Measurements from ENCODE around the gene DPF1.

DNA sequence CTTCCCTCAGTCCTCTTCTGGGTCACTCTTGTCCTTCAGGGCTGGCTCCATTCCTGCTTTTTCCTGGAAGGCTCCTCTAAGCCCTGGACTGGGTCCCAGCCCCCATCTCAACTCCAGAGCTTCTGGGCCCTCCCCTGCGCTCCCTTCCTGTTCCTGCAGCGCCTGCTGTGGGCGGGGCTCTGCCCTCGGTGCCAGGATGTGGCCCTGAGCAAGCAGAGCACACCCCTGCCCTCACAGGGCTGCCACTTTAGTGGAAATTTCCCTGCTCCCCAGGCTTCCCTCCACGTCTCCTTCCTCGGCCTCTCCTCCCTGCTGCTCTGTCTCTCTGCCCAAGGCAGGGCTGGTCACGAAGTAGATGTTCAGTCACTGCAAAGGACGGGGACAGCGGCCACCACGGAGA lies 28.8 kb downstream of the DPF1 start:
- TF ChIP-seq, protein P1, sequence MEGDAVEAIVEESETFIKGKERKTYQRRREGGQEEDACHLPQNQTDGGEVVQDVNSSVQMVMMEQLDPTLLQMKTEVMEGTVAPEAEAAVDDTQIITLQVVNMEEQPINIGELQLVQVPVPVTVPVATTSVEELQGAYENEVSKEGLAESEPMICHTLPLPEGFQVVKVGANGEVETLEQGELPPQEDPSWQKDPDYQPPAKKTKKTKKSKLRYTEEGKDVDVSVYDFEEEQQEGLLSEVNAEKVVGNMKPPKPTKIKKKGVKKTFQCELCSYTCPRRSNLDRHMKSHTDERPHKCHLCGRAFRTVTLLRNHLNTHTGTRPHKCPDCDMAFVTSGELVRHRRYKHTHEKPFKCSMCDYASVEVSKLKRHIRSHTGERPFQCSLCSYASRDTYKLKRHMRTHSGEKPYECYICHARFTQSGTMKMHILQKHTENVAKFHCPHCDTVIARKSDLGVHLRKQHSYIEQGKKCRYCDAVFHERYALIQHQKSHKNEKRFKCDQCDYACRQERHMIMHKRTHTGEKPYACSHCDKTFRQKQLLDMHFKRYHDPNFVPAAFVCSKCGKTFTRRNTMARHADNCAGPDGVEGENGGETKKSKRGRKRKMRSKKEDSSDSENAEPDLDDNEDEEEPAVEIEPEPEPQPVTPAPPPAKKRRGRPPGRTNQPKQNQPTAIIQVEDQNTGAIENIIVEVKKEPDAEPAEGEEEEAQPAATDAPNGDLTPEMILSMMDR (IDR thresholded peaks at IDR 0.05; ENCODE audit: poor library complexity): no peak
- TF ChIP-seq EZH2 (IDR thresholded peaks at IDR 0.05; ENCODE audit: borderline replicate concordance) (no peak), EZH2phosphoT487 (IDR thresholded peaks at IDR 0.05; ENCODE audit: low read depth, severe bottlenecking, unreplicated experiment) (no peak)
